Activated naive CD4-positive, alpha-beta T cell treated with anti-CD3 and anti-CD28 coated beads for 36 hours (primary cell): ENCODE data around the gene CDH12. TPM values are rescaled to one million over a fixed set of nuclear protein-coding genes. Genes with fewer than 3 reads are reported as not detected.
"Not testable (repeated sequence)": the region's sequence is repeated elsewhere in the genome, so short reads cannot be mapped to it uniquely, and the experiment has no call there.

Experiments used
- CTCF ChIA-PET: fragments of 350-600 bp; sonication (Branson Sonifier 250); formaldehyde crosslinking; loops from one replicate; lab custom pipeline; 2021; ENCODE audit warnings: antibody characterized with exemption; lab: Charles Lee
- DNase-seq: peaks from one replicate; pipeline ENCODE4 v3.0.0-alpha.2; 2020
- H3K27ac Mint-ChIP-seq: one replicate; pipeline ENCODE4 v1.8.0; 2021; ENCODE audit warnings: mild to moderate bottlenecking, mixed read lengths
- H3K27me3 Mint-ChIP-seq: one replicate; pipeline ENCODE4 v1.8.0; 2021; ENCODE audit warnings: low read depth, mixed read lengths
- H3K36me3 Mint-ChIP-seq: one replicate; pipeline ENCODE4 v1.8.0; 2021; ENCODE audit warnings: low read depth, mixed read lengths
- H3K4me1 Mint-ChIP-seq: one replicate; pipeline ENCODE4 v1.8.0; 2021; ENCODE audit warnings: low read depth, mixed read lengths
- H3K4me3 Mint-ChIP-seq: one replicate; pipeline ENCODE4 v1.8.0; 2021; ENCODE audit warnings: mild to moderate bottlenecking, moderate library complexity, mixed read lengths
- H3K9me3 Mint-ChIP-seq: one replicate; pipeline ENCODE4 v1.8.0; 2021; ENCODE audit warnings: mixed read lengths
- intact Hi-C: fragments of 100-400 bp; cut with micrococcal nuclease; formaldehyde crosslinking; loops from one replicate; pipeline ENCODE4 v1.15.1; 2023
- total RNA-seq, 2 experiments: library from RNA; stranded (reverse); gene quantifications; one replicate each; pipeline ENCODE4 v1.2.3, GENCODE V29; 2021

CDH12 gene
- total RNA-seq, 2 experiments from 2014 or later: not detected

GRCh38 chr5:22531986-22532385 lies 321.2 kb downstream of the CDH12 start:
- Mint-ChIP-seq H3K4me3 (no peak overlapping the region), H3K4me1 (no peaks in the 10 kb centered on the region), H3K9me3 (peaks cover 5% of the 10 kb centered on the region), H3K36me3 (no peaks in the 10 kb centered on the region), H3K27ac (no peak overlapping the region), H3K27me3 (no peaks in the 10 kb centered on the region)
- intact Hi-C loops: no loop called here
- no peak for DNase-seq
- CTCF ChIA-PET: no interaction called here

DNA sequence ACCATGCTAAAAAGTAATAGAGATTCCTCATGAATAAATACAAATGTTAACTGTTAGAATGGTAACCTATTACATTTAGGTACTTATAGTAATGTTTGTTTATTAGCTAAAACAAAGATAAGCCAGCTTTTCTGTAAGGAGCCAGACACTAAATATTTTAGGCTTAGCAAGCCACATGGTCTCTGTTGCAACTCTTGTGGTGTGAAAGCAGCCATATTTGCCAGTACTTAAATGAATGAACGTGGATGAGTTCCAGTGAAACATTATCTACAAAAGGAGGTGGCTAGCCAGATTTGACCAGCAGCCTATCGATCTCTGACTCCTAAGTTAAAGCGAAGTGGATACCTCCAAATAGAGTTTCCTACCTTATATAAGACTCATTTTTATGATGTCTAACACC lies 331.6 kb downstream of the CDH12 start:
- Mint-ChIP-seq H3K4me1 (no peaks in the 10 kb centered on the region), H3K36me3 (no peaks in the 10 kb centered on the region), H3K27me3 (no peaks in the 10 kb centered on the region), H3K9me3 (peaks cover 4% of the 10 kb centered on the region), H3K27ac (no peak overlapping the region), H3K4me3 (no peak overlapping the region)
- CTCF ChIA-PET: no interaction called here
- no peak for DNase-seq
- intact Hi-C loops: no loop called here

GRCh38 chr5:22516497-22516896 lies 336.6 kb downstream of the CDH12 start:
- intact Hi-C loops, H3K27ac Mint-ChIP-seq, H3K4me3 Mint-ChIP-seq, H3K36me3 Mint-ChIP-seq, H3K27me3 Mint-ChIP-seq, H3K9me3 Mint-ChIP-seq, DNase-seq, H3K4me1 Mint-ChIP-seq, CTCF ChIA-PET: not testable (repeated sequence)

DNA sequence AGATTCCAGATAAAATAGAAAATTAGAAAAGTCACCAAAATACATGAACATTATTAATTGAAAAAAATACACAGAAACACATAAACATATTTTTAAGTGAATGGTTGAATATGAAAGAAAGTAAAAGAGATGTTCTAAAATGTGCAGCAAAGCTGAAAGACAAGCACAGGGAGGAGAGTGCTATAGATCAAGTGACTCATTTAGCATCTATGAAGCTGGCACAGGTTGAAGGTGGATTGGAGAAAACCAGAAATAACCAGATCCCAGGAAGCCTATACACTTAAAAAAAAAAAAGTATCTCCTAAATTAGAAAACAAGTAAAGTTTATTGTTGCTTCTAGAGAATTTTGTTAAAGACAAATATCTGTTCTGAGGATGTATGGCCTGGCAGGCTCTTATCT lies 338.9 kb downstream of the CDH12 start:
- intact Hi-C loops: no loop called here
- Mint-ChIP-seq H3K9me3 (no peaks in the 10 kb centered on the region), H3K27ac (no peak overlapping the region), H3K27me3 (no peaks in the 10 kb centered on the region), H3K36me3 (no peaks in the 10 kb centered on the region), H3K4me3 (no peak overlapping the region), H3K4me1 (no peaks in the 10 kb centered on the region)
- CTCF ChIA-PET: no interaction called here
- DNase-seq: no peak

GRCh38 chr5:22505891-22506290 lies 347.3 kb downstream of the CDH12 start:
- no peaks in the 10 kb centered on the region for H3K36me3 Mint-ChIP-seq

DNA sequence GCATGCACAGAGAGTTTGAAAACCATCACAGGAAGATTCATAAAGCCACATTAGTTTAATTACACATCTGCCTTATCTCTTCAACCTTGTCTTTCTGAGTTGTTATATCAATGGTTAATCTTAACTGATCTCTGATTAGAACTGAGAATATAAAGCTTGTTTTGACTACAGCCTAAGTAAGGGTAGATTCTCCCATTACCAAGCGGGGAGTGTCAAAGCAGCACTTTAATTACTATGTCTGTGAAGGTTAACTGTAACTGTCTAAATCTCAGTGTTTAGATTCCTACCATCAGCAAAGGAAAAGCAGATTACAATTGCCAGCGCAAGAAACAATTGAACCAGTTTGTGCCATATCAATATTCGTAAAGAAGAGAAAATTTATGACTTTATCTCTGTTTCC lies 348.7 kb downstream of the CDH12 start:
- Mint-ChIP-seq H3K4me1 (no peaks in the 10 kb centered on the region), H3K36me3 (no peaks in the 10 kb centered on the region), H3K27ac (no peak overlapping the region), H3K4me3 (no peak overlapping the region), H3K27me3 (no peaks in the 10 kb centered on the region), H3K9me3 (peaks cover 11% of the 10 kb centered on the region)
- CTCF ChIA-PET: no interaction called here
- intact Hi-C loops: no loop called here
- DNase-seq: no peak

More at GRCh38 chr5:22505891-22506290, 347.3 kb downstream of the CDH12 start:
- Mint-ChIP-seq H3K4me3 (no peak overlapping the region), H3K9me3 (peaks cover 11% of the 10 kb centered on the region), H3K4me1 (no peaks in the 10 kb centered on the region), H3K27ac (no peak overlapping the region), H3K27me3 (no peaks in the 10 kb centered on the region)
- intact Hi-C loops: no loop called here
- CTCF ChIA-PET: no interaction called here
- DNase-seq: no peak

DNA sequence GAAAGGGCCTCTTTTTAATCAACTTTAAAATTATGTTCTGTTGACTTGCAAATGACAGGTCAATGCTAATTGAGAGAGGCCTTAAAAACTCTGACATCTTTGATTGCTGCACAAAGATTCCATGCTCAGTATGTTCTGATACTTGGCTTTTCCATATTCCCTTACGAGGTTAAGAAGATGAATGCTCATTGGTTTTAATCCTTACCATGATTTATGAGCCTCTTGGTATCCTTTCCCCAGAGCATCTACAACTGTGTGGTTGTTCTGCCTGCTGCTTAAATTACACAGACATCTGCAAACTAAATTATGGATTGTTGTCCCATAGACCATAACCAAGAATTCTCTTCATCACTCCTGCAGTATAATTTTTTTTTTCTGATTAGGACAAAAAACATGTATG lies 352.6 kb downstream of the CDH12 start:
- Mint-ChIP-seq H3K36me3 (no peaks in the 10 kb centered on the region), H3K9me3 (peaks cover 17% of the 10 kb centered on the region), H3K4me1 (no peaks in the 10 kb centered on the region), H3K4me3 (no peak overlapping the region), H3K27ac (no peak overlapping the region), H3K27me3 (no peaks in the 10 kb centered on the region)
- CTCF ChIA-PET: no interaction called here
- intact Hi-C loops: no loop called here
- DNase-seq: no peak

DNA sequence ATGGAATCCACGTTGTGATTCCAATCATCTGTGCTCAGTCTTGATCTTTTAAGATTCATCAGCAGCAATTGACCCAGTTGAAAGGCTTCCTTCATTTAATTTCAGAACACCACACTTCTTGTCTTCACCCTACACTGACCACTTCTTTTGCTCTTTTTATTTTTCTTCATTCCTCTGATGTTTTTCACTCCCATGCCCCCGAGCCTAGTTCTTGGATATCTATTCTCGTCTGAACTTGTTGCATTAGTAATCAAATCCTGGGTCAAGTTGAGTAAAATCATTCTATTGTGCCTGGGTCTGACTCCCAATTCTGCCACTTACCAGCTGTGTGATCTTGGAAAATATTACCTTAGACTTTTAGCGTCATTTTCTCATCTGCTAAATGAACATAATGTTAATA lies 356.5 kb downstream of the CDH12 start:
- intact Hi-C loops: no loop called here
- H3K36me3 Mint-ChIP-seq: no peaks in the 10 kb centered on the region

GRCh38 chr5:22495016-22495720 lies 358.0 kb downstream of the CDH12 start:
- H3K36me3 Mint-ChIP-seq: no peaks in the 10 kb centered on the region
- no peaks in the 10 kb centered on the region for H3K27me3 Mint-ChIP-seq
- DNase-seq: no peak
- no peak overlapping the region for H3K4me3 Mint-ChIP-seq
- H3K9me3 Mint-ChIP-seq: peaks cover 14% of the 10 kb centered on the region
- intact Hi-C loops: no loop called here
- H3K27ac Mint-ChIP-seq: no peak overlapping the region
- CTCF ChIA-PET: no interaction called here
- H3K4me1 Mint-ChIP-seq: no peaks in the 10 kb centered on the region

More for the DNA sequence above, 356.5 kb downstream of the CDH12 start:
- Mint-ChIP-seq H3K9me3 (peaks cover 18% of the 10 kb centered on the region), H3K27ac (no peak overlapping the region), H3K27me3 (no peaks in the 10 kb centered on the region), H3K4me1 (no peaks in the 10 kb centered on the region), H3K4me3 (no peak overlapping the region)
- no peak for DNase-seq
- CTCF ChIA-PET: interaction anchor here (0.6 kb wide), 1 partner anchor 1476 kb away, joined by 3 read pairs; no protein-coding TSS in a partner anchor

DNA sequence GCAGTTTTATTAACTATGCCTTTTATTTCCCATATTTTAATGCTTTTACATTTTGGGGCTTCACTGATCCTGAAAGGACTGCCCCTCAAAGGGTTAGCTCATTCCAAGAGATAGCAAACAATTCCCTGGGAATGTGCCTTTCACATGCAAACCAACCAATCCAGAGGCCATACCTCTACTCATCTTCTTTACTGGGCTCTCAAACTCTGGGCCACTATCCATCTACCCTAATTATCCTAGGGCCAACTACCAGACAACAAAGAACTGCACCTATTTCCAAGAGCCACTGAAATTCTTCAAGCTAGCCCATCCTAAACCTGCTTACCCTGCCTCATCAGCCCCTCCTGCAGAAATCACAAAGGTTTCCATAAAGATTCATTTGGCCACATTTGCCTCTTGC lies 364.7 kb downstream of the CDH12 start:
- Mint-ChIP-seq H3K4me3 (no peak overlapping the region), H3K27me3 (no peaks in the 10 kb centered on the region), H3K9me3 (peaks cover 8% of the 10 kb centered on the region), H3K4me1 (no peaks in the 10 kb centered on the region), H3K36me3 (no peaks in the 10 kb centered on the region), H3K27ac (no peak overlapping the region)
- DNase-seq: no peak
- CTCF ChIA-PET: no interaction called here
- intact Hi-C loops: no loop called here

- Mint-ChIP-seq H3K36me3 (no peaks in the 10 kb centered on the region), H3K4me3 (no peak overlapping the region), H3K9me3 (peaks cover 9% of the 10 kb centered on the region), H3K4me1 (no peaks in the 10 kb centered on the region), H3K27ac (no peak overlapping the region), H3K27me3 (no peaks in the 10 kb centered on the region)
- no peak for DNase-seq
- CTCF ChIA-PET: no interaction called here
- intact Hi-C loops: no loop called here
Observed at GRCh38 chr5:22480305-22480704, 372.8 kb downstream of the CDH12 start.

GRCh38 chr5:22473886-22474285 lies 379.3 kb downstream of the CDH12 start:
- Mint-ChIP-seq H3K36me3 (no peaks in the 10 kb centered on the region), H3K4me3 (no peak overlapping the region), H3K27me3 (no peaks in the 10 kb centered on the region), H3K4me1 (no peaks in the 10 kb centered on the region), H3K27ac (no peak overlapping the region), H3K9me3 (peaks cover 20% of the 10 kb centered on the region)
- CTCF ChIA-PET: no interaction called here
- intact Hi-C loops: no loop called here
- no peak for DNase-seq

DNA sequence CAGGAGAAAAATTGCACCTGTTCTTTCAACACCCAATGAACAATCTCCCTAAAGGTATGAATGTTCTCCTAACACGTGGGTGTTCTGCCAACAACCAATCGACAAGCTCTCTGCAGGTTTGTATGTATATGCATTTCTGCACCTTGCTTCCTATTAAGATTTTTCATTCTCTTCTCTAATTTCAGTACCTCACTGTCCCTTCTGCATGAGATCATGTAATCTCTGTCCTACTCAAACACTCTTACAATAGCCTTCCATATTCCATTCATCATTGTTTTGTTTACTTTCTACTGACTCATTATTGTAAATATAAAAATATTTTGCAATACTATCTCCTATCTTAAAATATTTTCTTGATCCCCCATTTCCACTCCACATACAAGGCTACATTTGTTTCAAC lies 382.0 kb downstream of the CDH12 start:
- no peak overlapping the region for H3K4me3 Mint-ChIP-seq
- DNase-seq: no peak
- H3K9me3 Mint-ChIP-seq: peaks cover 17% of the 10 kb centered on the region
- intact Hi-C loops: no loop called here
- CTCF ChIA-PET: no interaction called here
- H3K36me3 Mint-ChIP-seq: no peaks in the 10 kb centered on the region
- H3K27me3 Mint-ChIP-seq: no peaks in the 10 kb centered on the region
- H3K27ac Mint-ChIP-seq: no peak overlapping the region
- no peaks in the 10 kb centered on the region for H3K4me1 Mint-ChIP-seq
